Endodermal cell (in vitro differentiated cells): ENCODE data around the gene CENATAC. TPM values are rescaled to one million over a fixed set of nuclear protein-coding genes. Genes with fewer than 3 reads are reported as not detected.

Experiments used
- DNase-seq: peaks from one replicate; pipeline ENCODE4 v3.0.0-alpha.2; 2017
- H3K27ac ChIP-seq: 2 replicates; pipeline ENCODE4 v1.5.1; 2013; ENCODE audit warnings: mild to moderate bottlenecking, low read depth, low read length, moderate library complexity
- H3K27me3 ChIP-seq: 2 replicates; pipeline ENCODE4 v1.6.1; 2013; ENCODE audit warnings: mild to moderate bottlenecking, low read length, moderate library complexity; ENCODE audit not compliant: insufficient read depth, control insufficient read depth, poor library complexity, severe bottlenecking
- H3K36me3 ChIP-seq: 2 replicates; pipeline ENCODE4 v1.7.0; 2013; ENCODE audit warnings: mild to moderate bottlenecking, low read length, moderate library complexity; ENCODE audit not compliant: control insufficient read depth, insufficient read depth
- H3K4me1 ChIP-seq: one replicate; pipeline ENCODE4 v1.7.0; 2013; ENCODE audit warnings: low read length; ENCODE audit not compliant: control insufficient read depth, insufficient read depth
- H3K4me3 ChIP-seq: 2 replicates; pipeline ENCODE4 v1.5.1; 2013; ENCODE audit warnings: mild to moderate bottlenecking, low read length, moderate library complexity
- H3K9ac ChIP-seq: 2 replicates; pipeline ENCODE4 v1.6.1; 2013; ENCODE audit warnings: mild to moderate bottlenecking, low read length, moderate library complexity; ENCODE audit not compliant: poor library complexity, severe bottlenecking; ENCODE audit errors: extremely low read depth
- H3K9me3 ChIP-seq: 2 replicates; pipeline ENCODE4 v1.6.1; 2013; ENCODE audit warnings: mild to moderate bottlenecking, low read length, moderate library complexity; ENCODE audit not compliant: control insufficient read depth
- H3K27ac Mint-ChIP-seq: 2 replicates; pipeline ENCODE4 v1.8.0; 2020; ENCODE audit warnings: mixed read lengths
- H3K27me3 Mint-ChIP-seq: 2 replicates; pipeline ENCODE4 v1.8.0; 2021; ENCODE audit warnings: mild to moderate bottlenecking, mixed read lengths; ENCODE audit not compliant: insufficient read depth
- H3K36me3 Mint-ChIP-seq: 2 replicates; pipeline ENCODE4 v1.8.0; 2020; ENCODE audit warnings: low read depth, mixed read lengths
- H3K4me1 Mint-ChIP-seq: 2 replicates; pipeline ENCODE4 v1.8.0; 2020; ENCODE audit warnings: mixed read lengths
- H3K4me3 Mint-ChIP-seq: 2 replicates; pipeline ENCODE4 v1.8.0; 2020; ENCODE audit warnings: mild to moderate bottlenecking, moderate library complexity, mixed read lengths
- H3K9me3 Mint-ChIP-seq: 2 replicates; pipeline ENCODE4 v1.8.0; 2020; ENCODE audit warnings: mild to moderate bottlenecking, mixed read lengths
- WGBS, 2 experiments: methylation state at CpG; one replicate each; pipeline versions ENCODE4 v1.1.5 to v1.1.7; 2013; ENCODE audit warnings: missing lambda C conversion rate in 2 of 2, mixed read lengths in 1 of 2; ENCODE audit not compliant: insufficient coverage in 1 of 2, insufficient read length in 1 of 2; 5-methylcytosine and 5-hydroxymethylcytosine counted together
- total RNA-seq, 2 donors: library from RNA; stranded (reverse); fragmentation: NEBNext Ultra II Directional in 1 of 2; extraction: Animal tissue kit (Norgen Biotek cat#: 25700) in 1 of 2; gene quantifications; 2 replicates in 1 of 2; 3 replicates in 1 of 2; pipeline ENCODE4 v1.2.1, GENCODE V29; 2021
- TF ChIP-seq, protein P1 (sequence below): fragments of 200-600 bp; sonication (generic); conservative IDR thresholded peaks from 2 replicates; pipeline ENCODE4 v1.5.0; 2021; ENCODE audit warnings: antibody characterized with exemption, mild to moderate bottlenecking

CENATAC gene
- total RNA-seq, 2 donors from 2014 or later: 38.7 to 43.3 TPM

GRCh38 chr11:119000906-119001305 lies 3.0 kb downstream of the CENATAC start:
- H3K27me3 Mint-ChIP-seq: no peaks in the 10 kb centered on the region
- H3K9me3 Mint-ChIP-seq: no peaks in the 10 kb centered on the region
- H3K36me3 Mint-ChIP-seq: peaks cover 51% of the 10 kb centered on the region
- Histone ChIP-seq H3K27me3 (no peaks in the 10 kb centered on the region), H3K9ac (no peak overlapping the region), H3K4me1 (no peaks in the 10 kb centered on the region), H3K4me3 (no peak overlapping the region), H3K36me3 (peaks cover 53% of the 10 kb centered on the region), H3K27ac (no peak overlapping the region), H3K9me3 (no peaks in the 10 kb centered on the region)
- peaks cover 15% of the 10 kb centered on the region for H3K4me1 Mint-ChIP-seq
- no peak overlapping the region for H3K27ac Mint-ChIP-seq
- TF ChIP-seq, protein P1, sequence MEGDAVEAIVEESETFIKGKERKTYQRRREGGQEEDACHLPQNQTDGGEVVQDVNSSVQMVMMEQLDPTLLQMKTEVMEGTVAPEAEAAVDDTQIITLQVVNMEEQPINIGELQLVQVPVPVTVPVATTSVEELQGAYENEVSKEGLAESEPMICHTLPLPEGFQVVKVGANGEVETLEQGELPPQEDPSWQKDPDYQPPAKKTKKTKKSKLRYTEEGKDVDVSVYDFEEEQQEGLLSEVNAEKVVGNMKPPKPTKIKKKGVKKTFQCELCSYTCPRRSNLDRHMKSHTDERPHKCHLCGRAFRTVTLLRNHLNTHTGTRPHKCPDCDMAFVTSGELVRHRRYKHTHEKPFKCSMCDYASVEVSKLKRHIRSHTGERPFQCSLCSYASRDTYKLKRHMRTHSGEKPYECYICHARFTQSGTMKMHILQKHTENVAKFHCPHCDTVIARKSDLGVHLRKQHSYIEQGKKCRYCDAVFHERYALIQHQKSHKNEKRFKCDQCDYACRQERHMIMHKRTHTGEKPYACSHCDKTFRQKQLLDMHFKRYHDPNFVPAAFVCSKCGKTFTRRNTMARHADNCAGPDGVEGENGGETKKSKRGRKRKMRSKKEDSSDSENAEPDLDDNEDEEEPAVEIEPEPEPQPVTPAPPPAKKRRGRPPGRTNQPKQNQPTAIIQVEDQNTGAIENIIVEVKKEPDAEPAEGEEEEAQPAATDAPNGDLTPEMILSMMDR: no peak
- no peak for DNase-seq
- whole genome bisulfite sequencing, 2 experiments: 87 to 100% methylated on average over 1 of the region's 1 CpG
- H3K4me3 Mint-ChIP-seq: no peak overlapping the region

DNA sequence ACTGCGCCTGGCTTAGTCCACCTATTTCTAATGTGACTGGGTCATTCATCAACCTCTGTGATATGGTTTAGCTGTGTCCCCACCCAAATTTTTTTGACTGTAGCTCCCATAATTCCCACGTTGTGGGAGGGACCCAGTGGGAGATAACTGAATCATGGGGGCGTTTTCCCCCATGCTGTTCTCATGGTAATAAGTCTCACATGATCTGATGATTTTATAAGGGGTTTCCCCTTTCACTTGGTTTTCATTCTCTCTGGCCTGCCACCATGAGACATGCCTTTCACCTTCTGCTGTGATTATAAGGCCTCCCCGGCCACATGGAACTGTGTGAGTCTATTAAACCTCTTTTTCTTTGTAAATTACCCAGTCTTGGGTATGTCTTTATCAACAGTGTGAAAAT lies 8.7 kb downstream of the CENATAC start:
- no peak for DNase-seq
- Mint-ChIP-seq H3K4me1 (no peaks in the 10 kb centered on the region), H3K4me3 (no peak overlapping the region), H3K27ac (no peak overlapping the region), H3K36me3 (peaks cover 58% of the 10 kb centered on the region), H3K9me3 (no peaks in the 10 kb centered on the region), H3K27me3 (no peaks in the 10 kb centered on the region)
- H3K9ac ChIP-seq: no peak overlapping the region
- H3K9me3 ChIP-seq: no peaks in the 10 kb centered on the region
- no peaks in the 10 kb centered on the region for H3K27me3 ChIP-seq
- TF ChIP-seq, protein P1: no peak
- H3K27ac ChIP-seq: no peak overlapping the region
- no peaks in the 10 kb centered on the region for H3K4me1 ChIP-seq
- no peak overlapping the region for H3K4me3 ChIP-seq
- H3K36me3 ChIP-seq: peaks cover 76% of the 10 kb centered on the region
- 95% methylated on average over 2 to 4 of the region's 4 CpGs for WGBS, 2 experiments

DNA sequence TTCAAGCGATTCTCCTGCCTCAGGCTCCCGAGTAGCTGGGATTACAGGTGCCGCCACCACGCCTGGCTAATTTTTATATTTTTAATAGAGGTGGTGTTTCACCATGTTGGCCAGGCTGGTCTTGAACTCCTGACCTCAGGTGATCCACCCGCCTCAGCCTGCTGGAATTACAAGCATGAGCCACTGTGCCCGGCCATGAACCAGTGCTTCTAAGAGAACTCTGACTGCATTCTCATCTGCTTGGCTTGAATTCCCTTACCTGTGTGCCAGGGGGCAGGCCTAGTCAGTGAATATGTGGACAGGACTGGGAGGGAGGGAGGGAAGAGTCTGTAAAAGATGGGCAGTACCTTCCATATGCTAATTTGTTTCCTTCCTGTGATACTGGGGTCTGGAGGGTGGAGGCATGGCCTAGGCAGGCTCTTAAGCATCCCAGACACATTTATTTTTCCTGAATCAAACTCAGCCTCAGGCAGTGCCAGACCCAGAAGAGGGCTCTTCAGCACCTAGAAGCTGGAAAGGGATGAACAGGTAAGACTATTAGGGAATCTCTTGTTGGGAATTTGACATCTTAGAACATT lies 13.6 kb downstream of the CENATAC start:
- Histone ChIP-seq H3K4me1 (no peaks in the 10 kb centered on the region), H3K4me3 (no peak overlapping the region), H3K9me3 (no peaks in the 10 kb centered on the region), H3K9ac (no peak overlapping the region), H3K27me3 (no peaks in the 10 kb centered on the region), H3K36me3 (peaks cover 88% of the 10 kb centered on the region), H3K27ac (no peak overlapping the region)
- TF ChIP-seq, protein P1: no peak
- WGBS, 2 experiments: 94 to 100% methylated on average over 2 to 6 of the region's 6 CpGs
- Mint-ChIP-seq H3K27ac (no peak overlapping the region), H3K27me3 (no peaks in the 10 kb centered on the region), H3K4me3 (no peak overlapping the region), H3K4me1 (peaks cover 3% of the 10 kb centered on the region), H3K9me3 (no peaks in the 10 kb centered on the region), H3K36me3 (peaks cover 71% of the 10 kb centered on the region)
- no peak for DNase-seq
